PC-3 (cell line): Measurements from ENCODE around the gene EPHB1.

Experiments
- EZH2 ChIP-seq: fragments of 300-600 bp; sonication (generic); IDR thresholded peaks from one replicate; pipeline ENCODE4 v1.6.1; 2017; ENCODE audit warnings: antibody characterized with exemption, mild to moderate bottlenecking, low read length; ENCODE audit not compliant: unreplicated experiment
- TF ChIP-seq, protein P1 (sequence below): fragments of 300-600 bp; sonication (generic); conservative IDR thresholded peaks from 2 replicates; pipeline ENCODE4 v1.5.1; 2017; ENCODE audit warnings: antibody characterized with exemption, low read depth, mild to moderate bottlenecking, low read length

DNA sequence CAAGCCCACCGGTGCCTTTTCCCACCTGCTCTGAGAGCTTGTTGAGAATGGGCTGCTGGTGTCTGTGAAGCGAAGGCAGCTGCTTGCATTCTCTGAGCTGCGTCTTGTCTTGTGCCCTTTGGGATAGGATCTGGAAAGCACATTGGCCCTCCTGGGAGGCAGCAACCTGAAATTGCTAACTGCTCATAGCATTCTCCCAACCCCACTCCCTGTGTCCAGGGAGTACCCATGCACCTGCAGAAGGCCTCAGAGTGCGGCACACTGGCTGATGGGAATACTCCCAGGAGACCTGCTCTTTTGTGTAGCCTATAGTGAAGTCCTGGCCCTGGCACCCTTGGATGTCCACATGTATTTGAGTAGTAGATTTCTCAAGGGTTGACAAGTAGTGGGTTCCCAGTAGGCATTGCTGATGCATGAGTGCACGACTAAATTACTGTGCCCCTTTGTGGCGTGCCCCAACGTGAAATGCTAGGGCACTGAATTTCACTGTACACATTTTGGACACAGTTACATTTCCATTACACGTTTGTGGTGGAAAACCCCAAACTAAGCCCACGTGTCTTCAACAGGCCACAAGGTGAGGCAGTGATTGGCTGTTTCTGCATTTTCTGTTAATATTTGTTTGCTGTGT lies 3.7 kb downstream of the EPHB1 start:
- TF ChIP-seq, protein P1, sequence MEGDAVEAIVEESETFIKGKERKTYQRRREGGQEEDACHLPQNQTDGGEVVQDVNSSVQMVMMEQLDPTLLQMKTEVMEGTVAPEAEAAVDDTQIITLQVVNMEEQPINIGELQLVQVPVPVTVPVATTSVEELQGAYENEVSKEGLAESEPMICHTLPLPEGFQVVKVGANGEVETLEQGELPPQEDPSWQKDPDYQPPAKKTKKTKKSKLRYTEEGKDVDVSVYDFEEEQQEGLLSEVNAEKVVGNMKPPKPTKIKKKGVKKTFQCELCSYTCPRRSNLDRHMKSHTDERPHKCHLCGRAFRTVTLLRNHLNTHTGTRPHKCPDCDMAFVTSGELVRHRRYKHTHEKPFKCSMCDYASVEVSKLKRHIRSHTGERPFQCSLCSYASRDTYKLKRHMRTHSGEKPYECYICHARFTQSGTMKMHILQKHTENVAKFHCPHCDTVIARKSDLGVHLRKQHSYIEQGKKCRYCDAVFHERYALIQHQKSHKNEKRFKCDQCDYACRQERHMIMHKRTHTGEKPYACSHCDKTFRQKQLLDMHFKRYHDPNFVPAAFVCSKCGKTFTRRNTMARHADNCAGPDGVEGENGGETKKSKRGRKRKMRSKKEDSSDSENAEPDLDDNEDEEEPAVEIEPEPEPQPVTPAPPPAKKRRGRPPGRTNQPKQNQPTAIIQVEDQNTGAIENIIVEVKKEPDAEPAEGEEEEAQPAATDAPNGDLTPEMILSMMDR: no peak
- TF ChIP-seq EZH2: no peak
